ENCODE measurements around the gene COPS8.
A peak's percentile ranks its signal among the peaks of the same experiment; 100 is the strongest.

Gene COPS8

GRCh38 chr2:237102428-237102827 is 16.7 kb downstream of the COPS8 start:
- DNase-seq = no peak

GRCh38 chr2:237109421-237109934 is 23.8 kb downstream of the COPS8 start:
- DNase-seq = no peak

GRCh38 chr2:237113026-237113795 is 27.5 kb downstream of the COPS8 start:
- no peak for DNase-seq

- DNase-seq = no peak
Measured at GRCh38 chr2:237115870-237116269, 30.2 kb downstream of the COPS8 start.

- DNase-seq = no peak
Measured at GRCh38 chr2:237116431-237116830, 30.7 kb downstream of the COPS8 start.

GRCh38 chr2:237118025-237118424 is 32.3 kb downstream of the COPS8 start:
- peak; percentile 21 for DNase-seq

DNA sequence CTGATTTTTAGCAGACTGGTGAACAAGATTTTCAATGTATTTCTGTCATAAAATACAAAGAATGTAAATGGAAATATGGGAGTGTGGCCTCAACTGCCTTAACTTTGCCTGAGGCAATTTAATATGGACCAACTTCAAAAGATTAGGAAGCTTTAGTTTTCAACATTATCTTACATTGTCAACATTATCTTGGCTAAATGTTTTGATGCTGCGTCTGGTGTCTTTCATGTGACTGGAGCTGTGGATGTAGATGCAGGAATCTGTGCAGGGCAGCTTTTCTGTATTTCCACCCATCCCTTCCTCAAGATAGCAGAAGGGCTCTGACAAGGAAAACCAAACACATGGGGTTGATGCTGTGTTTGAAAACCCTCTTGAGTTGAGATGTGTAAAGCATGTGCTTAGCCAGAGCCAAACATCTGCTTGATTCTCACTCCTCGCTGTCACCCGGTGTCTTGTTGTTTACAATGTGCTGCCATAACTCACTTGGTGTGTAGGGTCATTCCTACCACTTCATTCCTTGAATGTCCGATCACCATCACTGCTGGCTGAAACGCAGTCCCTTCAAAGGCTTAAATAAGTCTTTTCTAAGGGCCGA is 33.0 kb downstream of the COPS8 start:
- DNase-seq = no peak

DNA sequence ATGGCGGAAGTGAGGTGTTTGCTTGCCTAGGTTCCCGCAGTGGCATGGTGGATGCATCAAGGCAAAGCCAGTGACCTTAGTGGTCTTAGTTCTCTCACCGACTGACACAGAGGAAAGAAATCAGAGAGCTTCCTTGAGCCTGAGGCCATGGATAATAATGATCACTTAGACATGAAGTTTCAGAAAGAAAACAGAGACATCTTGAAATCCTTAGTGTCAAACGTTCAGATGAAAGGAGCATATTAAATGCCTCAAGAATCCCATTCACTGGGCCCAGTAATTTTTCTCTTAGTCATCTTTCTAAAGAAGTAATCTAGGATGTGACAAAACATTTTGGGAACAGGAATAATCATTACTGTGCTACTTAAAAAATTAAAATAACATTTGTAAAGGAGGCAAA is 35.2 kb downstream of the COPS8 start:
- DNase-seq = no peak

GRCh38 chr2:237121321-237121720 is 35.6 kb downstream of the COPS8 start:
- peak; percentile 6 for DNase-seq

- peak; percentile 59 for DNase-seq
Measured at GRCh38 chr2:237122214-237122666, 36.6 kb downstream of the COPS8 start.

DNA sequence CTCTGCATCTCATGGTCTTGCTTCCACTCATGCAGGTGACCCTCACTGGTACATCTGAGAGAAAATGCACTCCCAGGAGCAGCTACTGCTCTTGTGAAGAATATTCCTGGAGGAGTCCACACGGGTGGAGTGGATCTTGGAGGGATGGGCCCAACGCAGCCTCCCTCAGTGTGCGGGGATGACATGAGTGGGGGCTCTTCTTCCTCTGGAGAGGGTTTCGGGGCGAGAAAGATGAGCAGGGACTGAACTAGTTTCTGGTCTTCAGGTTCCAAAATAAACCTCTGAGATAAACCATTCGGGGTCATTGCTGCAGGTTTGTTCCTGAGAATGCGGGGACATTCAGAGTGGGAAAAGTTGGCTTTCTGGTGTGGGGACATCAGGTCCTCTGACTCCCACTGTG is 39.1 kb downstream of the COPS8 start:
- no peak for DNase-seq

DNA sequence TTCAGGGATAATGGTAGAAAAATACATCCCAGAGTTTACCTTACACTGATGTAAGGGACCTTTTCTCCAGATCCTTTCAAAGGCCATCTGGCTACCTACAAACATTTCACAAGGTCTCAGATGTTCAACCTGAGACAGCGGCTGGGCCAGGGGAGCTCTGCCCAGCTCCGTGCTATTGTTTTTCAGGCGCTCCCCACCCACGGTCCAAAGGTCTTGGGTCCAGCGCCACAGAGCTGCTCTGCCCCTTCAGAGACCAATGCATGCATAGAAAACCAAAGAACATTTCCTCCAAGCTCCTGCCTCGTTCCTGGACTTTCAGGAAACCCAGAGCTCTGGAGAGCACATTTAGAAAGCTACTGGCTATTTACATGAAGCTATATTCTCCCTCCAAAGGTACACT is 40.3 kb downstream of the COPS8 start:
- no peak for DNase-seq

DNA sequence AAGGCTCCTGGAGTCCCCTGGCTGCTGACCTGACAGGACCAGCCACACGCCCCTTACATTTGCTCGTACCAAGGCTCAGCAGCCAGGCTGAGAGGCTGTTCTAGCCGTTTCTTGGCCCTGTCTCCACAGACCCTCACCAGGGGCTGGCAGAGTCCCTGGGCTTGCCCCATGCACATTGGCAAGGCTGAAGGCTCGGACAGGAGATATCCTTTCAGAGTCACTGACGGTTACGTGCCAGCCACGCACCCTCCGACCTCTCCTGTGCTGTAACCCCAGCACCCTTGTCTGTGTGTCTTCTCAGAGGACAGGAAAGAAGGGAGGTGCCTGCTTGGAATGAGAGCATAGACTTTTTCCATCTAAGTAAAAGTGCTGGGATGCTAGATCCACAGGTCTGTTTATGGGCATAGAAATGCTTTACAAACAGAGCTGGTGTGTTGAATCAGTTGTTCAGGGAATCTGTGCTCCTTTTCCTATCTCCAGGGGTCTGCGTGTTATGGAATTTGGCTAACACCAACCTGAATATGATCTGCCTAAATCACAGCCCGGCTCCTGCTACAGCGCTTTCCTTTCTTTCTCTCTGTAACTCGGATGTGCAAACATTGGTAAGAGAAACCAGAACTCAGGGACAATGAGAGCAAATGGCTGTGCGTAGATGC is 41.0 kb downstream of the COPS8 start:
- DNase-seq = no peak

DNA sequence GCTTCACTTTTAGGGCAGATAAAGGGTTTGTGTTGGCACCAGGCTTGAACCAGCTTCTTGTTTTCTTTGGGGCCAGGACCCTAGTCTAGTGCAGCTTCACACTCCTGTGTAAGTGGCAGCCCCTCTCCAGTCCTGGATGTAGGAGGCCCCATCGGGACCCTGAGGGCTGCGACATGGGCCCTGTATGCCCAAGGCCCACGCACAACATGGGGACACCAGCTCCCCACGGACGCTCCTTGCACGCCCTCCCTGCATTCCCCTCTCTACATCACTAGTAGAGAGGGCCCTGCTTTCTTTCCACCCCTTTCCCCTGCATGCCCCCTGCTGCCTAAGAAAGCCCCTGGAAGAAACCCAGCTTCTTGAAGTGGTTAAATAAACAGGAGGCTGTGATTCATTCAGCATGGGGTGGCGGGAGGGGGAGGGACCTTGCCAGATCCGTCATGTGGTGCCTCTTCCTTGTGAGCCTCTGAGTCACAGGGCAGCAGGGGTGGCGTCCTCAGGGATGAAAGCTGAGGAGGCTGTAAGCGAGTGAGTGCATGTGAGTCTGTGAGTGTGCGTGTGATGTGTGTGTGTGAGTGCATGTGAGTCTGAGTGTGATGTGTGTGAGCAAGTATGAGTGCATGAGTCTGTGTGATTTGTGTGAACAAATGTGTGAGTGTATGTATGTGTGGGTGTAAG is 42.5 kb downstream of the COPS8 start:
- peak; percentile 78 for DNase-seq

- no peak for DNase-seq
Measured at GRCh38 chr2:237128845-237129592, 43.3 kb downstream of the COPS8 start.

DNA sequence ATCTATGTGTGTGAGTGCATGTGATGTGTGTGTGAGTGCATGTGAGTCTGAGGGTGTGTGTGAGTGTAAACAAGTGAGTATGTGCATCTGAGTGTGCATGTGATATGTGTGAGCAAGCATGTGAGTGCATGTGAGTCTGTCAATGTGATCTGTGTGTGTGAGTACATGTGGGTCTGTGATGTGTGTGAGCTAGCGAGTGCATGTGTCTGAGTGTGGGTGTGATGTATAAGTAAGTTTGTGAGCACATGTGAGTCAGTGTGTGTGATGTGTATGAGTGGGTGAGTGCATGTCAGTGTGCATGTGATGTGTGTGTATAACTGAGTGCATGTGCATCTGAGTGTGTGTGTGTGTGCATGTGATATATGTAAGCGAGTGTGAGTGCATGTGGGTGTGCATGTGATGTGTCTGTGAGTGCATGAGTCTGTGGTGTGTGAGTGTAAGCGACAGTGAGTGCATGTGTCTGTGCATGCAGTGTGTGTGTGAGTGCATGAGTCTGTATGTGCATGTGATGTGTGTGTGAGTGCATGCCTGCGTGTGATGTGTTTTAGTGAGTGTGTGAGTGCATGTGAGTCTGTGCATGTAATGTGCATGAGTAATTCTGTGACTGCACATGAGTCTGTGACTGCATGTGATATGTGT is 44.1 kb downstream of the COPS8 start:
- no peak for DNase-seq

DNA sequence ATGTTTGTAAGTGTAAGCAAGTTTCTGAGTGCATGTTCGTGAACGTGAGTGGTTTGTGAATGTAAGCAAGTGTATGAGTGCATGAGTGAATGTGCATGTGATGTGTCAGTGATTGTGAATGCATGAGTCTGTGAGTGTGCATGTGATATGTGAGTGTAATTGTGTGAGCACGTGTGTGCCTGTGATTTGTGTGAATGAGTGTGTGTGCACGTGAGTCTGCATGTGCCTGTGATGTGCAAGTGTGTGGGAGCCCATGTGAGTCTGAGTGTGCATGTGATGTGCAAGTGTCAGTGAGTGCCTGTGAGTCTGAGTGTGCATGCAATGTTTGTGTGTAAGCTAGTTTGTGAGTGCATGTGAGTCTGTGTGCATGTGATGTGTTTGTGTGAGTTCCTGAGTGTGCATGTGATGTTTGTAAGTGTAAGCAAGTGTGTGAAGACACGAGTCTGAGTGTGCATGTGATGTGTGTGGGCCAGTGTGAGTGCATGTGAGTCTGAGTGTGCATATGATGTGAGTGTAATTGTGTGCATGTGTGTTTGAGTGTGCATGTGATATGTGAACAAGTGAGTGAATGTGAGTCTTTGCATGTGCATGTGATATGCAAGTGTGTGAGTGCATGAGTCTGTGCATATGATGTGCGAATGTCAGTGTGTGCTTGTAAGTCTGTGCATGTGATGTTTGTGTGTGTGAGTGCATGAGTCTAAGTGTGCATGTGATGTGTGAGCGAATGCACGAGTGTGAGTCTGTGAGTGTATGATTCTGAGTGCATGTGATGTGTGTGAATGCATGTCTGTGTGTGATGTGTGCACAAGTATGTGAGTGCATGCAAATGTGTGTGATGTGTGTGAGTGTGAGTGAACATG is 45.1 kb downstream of the COPS8 start:
- no peak for DNase-seq

GRCh38 chr2:237131749-237132533 is 46.3 kb downstream of the COPS8 start:
- no peak for DNase-seq

- peak; percentile 46 for DNase-seq
Measured at GRCh38 chr2:237132799-237133198, 47.1 kb downstream of the COPS8 start.
